ENCODE data around the gene OR8D1.

OR8D1 gene

DNA sequence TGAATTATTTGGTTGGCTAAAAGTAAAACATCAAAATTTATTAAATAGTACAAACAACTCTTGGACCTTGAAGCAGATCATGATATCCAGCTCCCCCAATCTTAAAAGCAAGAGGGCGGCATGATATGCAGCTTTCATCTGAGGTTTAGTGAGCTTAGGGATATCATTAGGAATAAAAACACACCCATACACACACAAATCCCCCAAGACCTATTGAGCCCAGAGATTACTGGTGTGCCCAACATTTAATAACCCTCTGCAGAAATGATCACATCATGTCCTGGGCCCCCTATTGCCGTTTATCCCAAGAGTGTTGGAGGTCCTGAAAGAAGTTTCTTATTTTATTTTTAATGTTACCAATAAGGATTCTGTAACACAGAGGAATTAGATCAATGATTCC lies at the start of gene OR8D1:
OR8D1 (minus strand) TSS at position 101 of the 400 bp plus-strand sequence. CDS start 3,183 bp downstream, outside the sequence.
- DNase-seq (ENCODE audit: low read depth): no peak

- DNase-seq (ENCODE audit: low read depth): no peak
Observed at GRCh38 chr11:124359566-124359965, 45.8 kb upstream of the OR8D1 start.

- no peak for DNase-seq (ENCODE audit: low read depth)
Observed at GRCh38 chr11:124346311-124346955, 32.7 kb upstream of the OR8D1 start.

DNA sequence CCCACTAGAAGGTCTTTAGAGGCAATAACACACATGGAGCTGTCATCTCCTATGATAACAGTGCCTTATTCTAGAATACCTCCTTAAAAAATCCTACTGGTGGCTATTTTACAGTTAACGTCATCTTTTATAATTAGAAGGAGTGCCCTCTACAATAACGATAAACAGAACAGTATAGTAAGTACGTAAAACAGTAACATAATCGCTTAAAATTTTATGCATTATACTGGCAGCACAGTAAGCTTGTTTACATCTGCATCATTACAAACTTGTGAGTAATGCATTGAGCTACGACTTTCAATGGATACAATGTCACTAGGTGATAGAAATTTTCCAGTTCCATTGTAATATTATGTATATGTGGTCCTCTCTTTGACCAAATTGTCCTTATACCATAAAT lies 30.6 kb upstream of the OR8D1 start:
- no peak for DNase-seq (ENCODE audit: low read depth)

DNA sequence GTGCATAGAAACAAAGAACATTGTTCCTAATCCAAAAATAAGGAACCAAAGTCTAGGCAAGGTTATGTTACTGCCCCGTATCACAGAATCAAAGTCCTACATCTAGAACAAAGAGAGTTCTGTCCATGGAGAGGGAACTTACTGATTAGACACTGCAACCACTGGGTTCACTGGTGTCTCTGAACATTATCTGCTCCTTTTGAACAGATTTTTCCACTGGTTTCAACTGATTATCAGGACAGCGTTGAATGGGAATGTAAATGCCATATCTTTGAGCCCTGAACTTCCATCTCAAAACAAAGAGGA lies 26.3 kb upstream of the OR8D1 start:
- no peak for DNase-seq (ENCODE audit: low read depth)

- no peak for DNase-seq (ENCODE audit: low read depth)
Observed at GRCh38 chr11:124339396-124340141, 25.8 kb upstream of the OR8D1 start.

- DNase-seq (ENCODE audit: low read depth): no peak
Observed at GRCh38 chr11:124331873-124332272, 18.1 kb upstream of the OR8D1 start.

GRCh38 chr11:124329787-124330478 lies 16.2 kb upstream of the OR8D1 start:
- no peak for DNase-seq (ENCODE audit: low read depth)

GRCh38 chr11:124327775-124328174 lies 14.0 kb upstream of the OR8D1 start:
- DNase-seq (ENCODE audit: low read depth): no peak

- no peak for DNase-seq (ENCODE audit: low read depth)
Observed at GRCh38 chr11:124322356-124322755, 8.6 kb upstream of the OR8D1 start.

GRCh38 chr11:124320097-124320496 lies 6.3 kb upstream of the OR8D1 start, which contains the start of gene OR8D2:
TSS of gene OR8D2 (minus strand) at chr11:124320197. CDS start at chr11:124320197, 0 bp downstream.
- no peak for DNase-seq (ENCODE audit: low read depth)

GRCh38 chr11:124315052-124315451 lies 1.3 kb upstream of the OR8D1 start:
- no peak for DNase-seq (ENCODE audit: low read depth)

- no peak for DNase-seq (ENCODE audit: low read depth)
Observed at GRCh38 chr11:124313131-124313530, 618 bp downstream of the OR8D1 start.

- no peak for DNase-seq (ENCODE audit: low read depth)
Observed at GRCh38 chr11:124311670-124312069, 2.1 kb downstream of the OR8D1 start.

GRCh38 chr11:124311269-124311668 lies 2.5 kb downstream of the OR8D1 start:
- no peak for DNase-seq (ENCODE audit: low read depth)

DNA sequence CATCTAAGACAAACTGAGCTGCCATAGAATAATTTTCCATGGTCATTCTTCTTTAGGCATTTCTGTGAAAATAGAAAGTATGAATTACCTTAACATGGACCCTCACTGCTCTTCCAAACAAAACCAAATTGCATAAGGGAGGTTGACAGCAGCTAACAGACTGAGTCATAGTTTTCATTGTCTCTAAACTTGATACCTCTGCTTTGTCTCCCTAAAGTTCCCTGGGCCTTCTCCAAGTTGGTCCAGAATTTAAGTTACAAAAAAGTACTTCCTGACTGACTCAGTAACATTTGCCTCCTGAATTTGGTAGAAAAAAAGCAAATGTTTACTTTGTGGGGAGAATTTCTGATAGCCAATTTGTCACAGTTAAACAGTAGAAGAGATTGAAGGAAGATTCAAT lies 3.0 kb downstream of the OR8D1 start:
- DNase-seq (ENCODE audit: low read depth): no peak

DNA sequence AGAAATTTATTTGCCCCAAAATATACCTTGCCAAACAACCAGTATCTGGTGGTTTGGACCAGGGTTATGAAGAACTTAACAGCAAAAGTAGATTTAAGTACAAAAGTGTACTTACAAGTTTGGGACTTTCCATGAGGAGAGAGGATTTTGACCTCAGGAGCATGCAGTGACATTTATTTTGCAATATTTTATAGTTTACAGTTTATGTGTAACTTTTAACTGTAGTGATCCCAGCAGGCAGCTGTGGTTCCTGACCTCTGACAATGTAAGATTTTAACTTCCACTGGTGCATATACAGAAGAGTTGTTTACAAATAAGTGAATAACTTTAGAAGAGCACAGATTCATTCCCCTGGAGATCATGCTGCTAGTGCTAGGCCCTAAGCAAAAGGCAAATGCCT lies 6.7 kb downstream of the OR8D1 start:
- DNase-seq (ENCODE audit: low read depth): no peak

- DNase-seq (ENCODE audit: low read depth): no peak
Observed at GRCh38 chr11:124302347-124303125, 11.2 kb downstream of the OR8D1 start.

DNA sequence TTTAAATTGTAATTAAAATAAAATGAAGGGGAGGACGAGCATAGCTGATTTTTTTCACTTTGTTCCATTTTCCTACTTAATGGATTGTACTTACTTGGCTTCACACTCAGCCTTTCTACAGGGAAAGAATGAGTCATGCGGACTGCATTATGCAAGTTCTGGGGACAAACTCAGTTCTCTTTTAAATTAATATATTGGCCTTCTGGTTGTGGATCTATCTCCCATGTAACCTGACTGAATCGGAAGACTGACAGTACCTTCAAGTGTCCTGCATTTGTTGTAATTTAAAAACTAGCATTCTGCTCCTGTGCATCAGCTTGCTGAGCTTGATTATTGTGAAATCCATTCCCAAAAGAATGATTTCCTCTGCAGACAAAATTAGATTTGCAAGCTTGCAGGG lies 12.2 kb downstream of the OR8D1 start:
- no peak for DNase-seq (ENCODE audit: low read depth)

GRCh38 chr11:124297921-124298320 lies 15.8 kb downstream of the OR8D1 start:
- DNase-seq (ENCODE audit: low read depth): no peak

DNA sequence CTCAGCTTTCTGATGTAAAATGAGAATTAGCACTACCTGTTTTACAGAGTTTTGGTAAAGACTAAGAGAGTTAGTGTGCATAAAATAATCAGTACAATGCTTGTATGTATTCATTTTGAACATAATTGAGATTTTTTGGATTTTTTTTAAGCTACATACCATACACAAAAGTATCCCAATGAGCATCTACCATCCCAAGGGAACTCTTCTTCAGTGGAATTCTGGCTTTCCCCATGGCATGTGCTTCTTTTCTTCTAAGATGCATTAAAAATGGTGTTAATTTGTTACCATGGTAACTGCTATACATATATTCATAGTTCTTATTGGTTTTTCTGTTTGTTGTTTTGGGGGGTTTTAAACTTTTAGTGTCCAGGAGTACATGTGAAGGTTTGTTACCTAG lies 17.7 kb downstream of the OR8D1 start:
- DNase-seq (ENCODE audit: low read depth): no peak

DNA sequence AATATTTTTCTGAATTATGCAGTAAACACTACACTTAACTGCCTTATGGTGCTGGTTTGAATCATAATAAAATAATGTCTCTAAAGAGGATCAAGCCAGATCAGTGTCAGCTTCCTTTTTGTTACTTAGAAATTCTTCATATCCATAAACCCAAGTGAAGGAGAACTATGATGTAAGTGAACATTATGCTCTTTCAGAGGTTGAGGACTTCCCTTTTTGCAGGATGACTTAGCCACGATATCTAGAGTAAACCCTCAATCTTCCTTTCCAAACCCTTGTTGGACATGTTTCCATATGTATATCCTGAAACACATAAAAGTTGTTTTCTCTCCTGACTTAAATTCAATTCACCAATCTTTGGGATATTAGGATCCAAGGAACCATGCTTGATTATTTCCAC lies 19.1 kb downstream of the OR8D1 start:
- DNase-seq (ENCODE audit: low read depth): no peak
